ENCODE measurements around the gene FER1L5.

The FER1L5 gene

GRCh38 chr2:96642564-96643360, at the start of gene FER1L5:
Gene FER1L5, plus strand, starts transcription at chr2:96642764. Its CDS starts 73 bp downstream, at chr2:96642837.
- no peak for DNase-seq (ENCODE audit: low spot score)

- no peak for DNase-seq (ENCODE audit: low spot score)
Observed at GRCh38 chr2:96594282-96594681, 48.3 kb upstream of the FER1L5 start.

- no peak for DNase-seq (ENCODE audit: low spot score)
Observed at GRCh38 chr2:96594691-96595152, 47.8 kb upstream of the FER1L5 start.

- DNase-seq (ENCODE audit: low spot score): no peak
Observed at GRCh38 chr2:96596596-96596995, 46.0 kb upstream of the FER1L5 start.

GRCh38 chr2:96599941-96600340, 42.6 kb upstream of the FER1L5 start:
- no peak for DNase-seq (ENCODE audit: low spot score)

- DNase-seq (ENCODE audit: low spot score): peak; percentile 54
Observed at GRCh38 chr2:96601382-96602292, 40.9 kb upstream of the FER1L5 start.

GRCh38 chr2:96602330-96602823, 40.2 kb upstream of the FER1L5 start:
- DNase-seq (ENCODE audit: low spot score): no peak

- no peak for DNase-seq (ENCODE audit: low spot score)
Observed at GRCh38 chr2:96604104-96604503, 38.5 kb upstream of the FER1L5 start.

- no peak for DNase-seq (ENCODE audit: low spot score)
Observed at GRCh38 chr2:96608469-96609455, 33.8 kb upstream of the FER1L5 start.

GRCh38 chr2:96616128-96616527, 26.4 kb upstream of the FER1L5 start:
- no peak for DNase-seq (ENCODE audit: low spot score)

GRCh38 chr2:96616535-96616934, 26.0 kb upstream of the FER1L5 start:
- no peak for DNase-seq (ENCODE audit: low spot score)

- DNase-seq (ENCODE audit: low spot score): no peak
Observed at GRCh38 chr2:96617012-96617411, 25.6 kb upstream of the FER1L5 start.

GRCh38 chr2:96618596-96619283, 23.8 kb upstream of the FER1L5 start:
- no peak for DNase-seq (ENCODE audit: low spot score)

GRCh38 chr2:96622544-96622943, 20.0 kb upstream of the FER1L5 start:
- DNase-seq (ENCODE audit: low spot score): no peak

- DNase-seq (ENCODE audit: low spot score): no peak
Observed at GRCh38 chr2:96623116-96623515, 19.4 kb upstream of the FER1L5 start.

GRCh38 chr2:96625571-96626552, 16.7 kb upstream of the FER1L5 start:
- no peak for DNase-seq (ENCODE audit: low spot score)

GRCh38 chr2:96626553-96626942, 16.0 kb upstream of the FER1L5 start:
- DNase-seq (ENCODE audit: low spot score): no peak

- DNase-seq (ENCODE audit: low spot score): no peak
Observed at GRCh38 chr2:96631804-96632435, 10.6 kb upstream of the FER1L5 start.

- DNase-seq (ENCODE audit: low spot score): no peak
Observed at GRCh38 chr2:96633641-96634040, 8.9 kb upstream of the FER1L5 start.

Measured in HuH-7.5 (cell line).